HG02798 (cell line): Measurements from ENCODE around the gene PAPOLA.

Experiments
- ATAC-seq: cut with Tn5 transposase; IDR thresholded peaks from one replicate; pipeline ENCODE4 v1.9.1; 2021; ENCODE audit warnings: mild to moderate bottlenecking; ENCODE audit not compliant: unreplicated experiment, poor library complexity

The PAPOLA gene

GRCh38 chr14:96554315-96554910 lies 52.2 kb downstream of the PAPOLA start:
- no peak for ATAC-seq

GRCh38 chr14:96559571-96559970 lies 57.4 kb downstream of the PAPOLA start:
- ATAC-seq, result no peak

GRCh38 chr14:96564389-96564788 lies 62.2 kb downstream of the PAPOLA start:
- ATAC-seq, result no peak

GRCh38 chr14:96565811-96566210 lies 63.6 kb downstream of the PAPOLA start:
- ATAC-seq, result no peak

- no peak for ATAC-seq
Measured at GRCh38 chr14:96567289-96567899, 65.2 kb downstream of the PAPOLA start.

GRCh38 chr14:96568621-96569020 lies 66.4 kb downstream of the PAPOLA start:
- ATAC-seq, result no peak

- no peak for ATAC-seq
Measured at GRCh38 chr14:96571311-96571710, 69.1 kb downstream of the PAPOLA start.

GRCh38 chr14:96573473-96574100 lies 71.4 kb downstream of the PAPOLA start:
- ATAC-seq, result no peak

GRCh38 chr14:96574171-96574632 lies 72.0 kb downstream of the PAPOLA start:
- ATAC-seq, result no peak

- no peak for ATAC-seq
Measured at GRCh38 chr14:96574633-96575632, 72.8 kb downstream of the PAPOLA start.

GRCh38 chr14:96576359-96576758 lies 74.2 kb downstream of the PAPOLA start:
- ATAC-seq, result no peak

- no peak for ATAC-seq
Measured at GRCh38 chr14:96576937-96577336, 74.8 kb downstream of the PAPOLA start.

- ATAC-seq, result no peak
Measured at GRCh38 chr14:96578619-96579018, 76.4 kb downstream of the PAPOLA start.

- no peak for ATAC-seq
Measured at GRCh38 chr14:96579358-96579757, 77.2 kb downstream of the PAPOLA start.

- no peak for ATAC-seq
Measured at GRCh38 chr14:96579855-96580254, 77.7 kb downstream of the PAPOLA start.

GRCh38 chr14:96580566-96580965 lies 78.4 kb downstream of the PAPOLA start:
- ATAC-seq, result no peak

GRCh38 chr14:96581026-96581425 lies 78.8 kb downstream of the PAPOLA start:
- no peak for ATAC-seq

- ATAC-seq, result no peak
Measured at GRCh38 chr14:96581902-96582301, 79.7 kb downstream of the PAPOLA start.

GRCh38 chr14:96582411-96582961 lies 80.3 kb downstream of the PAPOLA start:
- no peak for ATAC-seq

GRCh38 chr14:96582995-96583394 lies 80.8 kb downstream of the PAPOLA start:
- no peak for ATAC-seq
